GM21723 (cell line): ENCODE data around the gene NR2E1.

Experiments
- ATAC-seq: cut with Tn5 transposase; IDR thresholded peaks from one replicate; pipeline ENCODE4 v1.9.1; 2021; ENCODE audit warnings: mild to moderate bottlenecking, moderate library complexity; ENCODE audit not compliant: unreplicated experiment

The NR2E1 gene

GRCh38 chr6:108165714-108166663 is at the start of gene NR2E1:
TSS of gene NR2E1 (plus strand) at chr6:108166022. CDS start at chr6:108166766, 744 bp downstream.
- ATAC-seq = no peak

DNA sequence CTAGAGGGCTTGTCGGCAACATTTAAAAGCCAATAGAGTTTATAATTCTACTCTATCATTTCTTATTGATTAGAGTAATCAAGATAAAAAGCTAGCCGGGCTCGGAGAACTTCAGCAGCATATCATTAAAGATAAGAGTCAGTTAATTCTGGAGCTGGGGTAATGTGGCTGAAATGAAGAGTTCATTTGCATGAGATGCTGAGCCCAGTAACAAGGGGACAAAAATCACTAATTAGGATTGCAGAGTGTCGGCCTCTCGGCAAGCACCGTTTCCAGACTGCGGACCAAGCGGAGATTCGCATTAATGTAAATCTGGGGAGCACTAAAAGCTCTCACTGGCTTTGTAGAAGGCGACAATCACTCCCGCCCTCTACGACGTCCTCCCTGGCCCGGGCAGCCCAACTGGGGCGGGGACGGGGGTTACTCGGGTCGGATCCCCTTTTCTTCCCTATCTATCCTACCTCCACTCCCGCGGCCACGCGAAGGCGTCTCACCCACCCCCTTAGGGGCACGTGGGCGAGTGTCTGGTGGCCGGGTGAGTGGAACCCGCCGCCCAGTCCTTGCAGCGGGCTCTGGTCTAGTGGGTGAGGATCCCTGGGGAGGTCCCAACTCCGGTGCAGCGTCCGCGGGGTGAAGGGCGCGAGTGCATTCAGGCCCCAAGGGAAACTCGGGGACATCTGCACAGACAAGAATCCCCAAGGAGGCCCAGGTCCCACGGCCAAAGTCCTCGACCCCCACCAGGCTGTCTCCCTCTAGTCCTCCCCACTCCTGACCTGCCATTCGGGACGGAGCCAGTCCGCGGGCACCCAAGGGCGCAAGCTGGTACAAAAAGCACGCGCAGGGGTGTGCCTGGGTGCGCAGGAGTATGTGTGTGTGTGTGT is 49.0 kb upstream of the NR2E1 start:
- ATAC-seq = no peak

GRCh38 chr6:108117427-108118358 is 48.1 kb upstream of the NR2E1 start:
- peak; percentile 57 for ATAC-seq

- ATAC-seq = no peak
Measured at GRCh38 chr6:108118359-108118724, 47.5 kb upstream of the NR2E1 start.

DNA sequence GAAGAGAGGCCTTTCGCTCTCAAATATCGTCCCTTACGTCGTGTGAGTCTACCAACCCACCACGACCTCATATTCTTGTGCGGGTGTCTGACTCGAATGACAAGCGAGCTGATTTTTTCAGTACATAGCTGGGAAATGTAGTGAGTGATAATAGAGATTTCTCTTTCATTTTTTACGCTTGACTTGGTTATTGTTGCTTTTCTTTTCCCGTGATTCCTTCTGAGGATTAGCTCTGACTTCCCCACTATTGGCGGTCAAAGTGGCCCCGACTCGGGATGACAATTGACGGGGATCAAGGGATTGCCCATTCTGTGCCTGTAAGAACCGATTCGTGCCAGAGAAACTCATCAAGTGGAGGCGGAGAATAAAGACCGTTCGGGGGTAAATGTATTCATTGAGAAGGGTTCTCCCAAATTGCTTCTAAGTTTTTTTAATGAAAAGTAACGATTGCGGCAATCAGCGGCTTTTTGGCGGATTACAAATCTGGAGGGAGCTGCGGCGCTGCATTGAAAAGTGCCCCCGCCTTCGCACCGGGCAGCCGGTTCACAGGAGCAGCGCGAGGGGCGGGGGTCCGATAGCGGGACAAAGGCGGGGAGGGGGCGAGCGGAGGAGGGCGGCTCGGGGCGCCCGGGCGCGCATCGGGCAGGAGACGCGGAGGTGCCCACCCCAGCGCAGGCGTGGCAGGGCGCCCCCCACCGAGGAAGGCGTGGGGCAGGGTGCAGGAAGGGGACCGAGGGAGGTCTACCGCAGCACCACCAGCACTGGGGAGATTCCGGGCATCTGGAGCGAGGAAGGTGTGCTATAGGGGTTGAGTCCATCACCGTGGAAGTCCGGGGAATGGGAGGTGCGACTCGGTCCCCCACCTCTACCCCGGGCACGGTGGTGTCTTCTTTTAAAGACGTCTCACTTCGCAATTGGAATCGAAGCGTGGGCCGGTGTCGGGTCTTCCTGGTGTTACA is 46.7 kb upstream of the NR2E1 start:
- no peak for ATAC-seq

DNA sequence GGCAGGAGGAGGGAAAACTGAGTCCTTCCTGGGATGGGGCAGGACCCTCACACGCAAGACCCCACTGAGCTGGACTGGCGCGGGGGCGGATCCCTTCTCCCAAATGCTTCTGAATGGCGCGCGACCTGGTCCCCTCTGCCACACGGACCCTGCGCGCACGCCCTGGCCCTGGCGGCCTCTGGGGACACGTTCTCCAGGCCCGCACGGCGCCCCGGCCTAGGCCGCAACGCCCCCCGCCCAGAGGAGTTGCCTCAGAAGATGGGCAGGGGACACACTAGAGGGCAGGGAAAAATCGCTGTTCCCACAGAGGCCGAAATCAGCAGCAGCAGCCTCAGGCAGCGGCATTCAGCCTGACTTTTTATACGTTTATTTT is 46.1 kb upstream of the NR2E1 start:
- ATAC-seq = no peak

DNA sequence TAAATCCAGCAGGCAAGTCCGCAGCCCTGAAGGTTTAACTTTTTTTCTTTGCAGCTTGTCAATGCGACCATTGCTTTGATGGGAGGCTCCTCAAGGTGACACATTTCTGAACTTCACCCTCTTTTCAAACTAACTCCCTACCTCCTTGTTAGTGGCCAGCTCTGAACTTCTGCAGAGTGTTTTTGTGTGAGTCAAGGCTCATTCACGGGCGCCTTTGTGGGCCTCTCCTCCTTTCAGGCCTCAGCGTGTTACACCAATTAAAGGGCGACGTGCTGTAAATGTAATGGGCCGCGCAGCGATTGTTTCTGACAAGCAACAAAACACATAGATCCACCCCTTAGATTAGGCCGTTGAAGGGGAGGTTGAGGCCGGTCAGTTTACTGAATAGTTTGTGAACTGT is 45.5 kb upstream of the NR2E1 start:
- ATAC-seq = no peak

GRCh38 chr6:108121612-108122011 is 44.2 kb upstream of the NR2E1 start:
- ATAC-seq = no peak

- ATAC-seq = no peak
Measured at GRCh38 chr6:108123481-108123929, 42.3 kb upstream of the NR2E1 start.

GRCh38 chr6:108123946-108124345 is 41.9 kb upstream of the NR2E1 start:
- no peak for ATAC-seq

DNA sequence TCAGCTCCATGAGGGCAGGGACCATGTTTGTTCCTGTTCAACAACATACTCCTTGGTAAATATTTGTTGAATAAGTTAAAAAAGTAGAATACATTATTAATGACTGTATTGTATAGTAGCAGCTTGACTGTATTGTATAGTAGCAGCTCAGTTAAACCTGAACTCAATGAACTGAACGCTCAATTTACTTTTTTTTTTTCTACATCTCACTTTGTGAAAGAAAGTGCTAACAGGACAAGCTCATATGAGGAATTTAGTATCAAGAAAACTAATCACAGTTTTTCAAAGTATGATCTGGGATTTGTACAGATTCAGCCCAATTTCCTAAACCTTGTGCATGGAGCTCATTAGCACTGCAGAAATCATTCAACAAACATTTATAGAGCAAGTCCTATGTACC is 38.8 kb upstream of the NR2E1 start:
- ATAC-seq = no peak

DNA sequence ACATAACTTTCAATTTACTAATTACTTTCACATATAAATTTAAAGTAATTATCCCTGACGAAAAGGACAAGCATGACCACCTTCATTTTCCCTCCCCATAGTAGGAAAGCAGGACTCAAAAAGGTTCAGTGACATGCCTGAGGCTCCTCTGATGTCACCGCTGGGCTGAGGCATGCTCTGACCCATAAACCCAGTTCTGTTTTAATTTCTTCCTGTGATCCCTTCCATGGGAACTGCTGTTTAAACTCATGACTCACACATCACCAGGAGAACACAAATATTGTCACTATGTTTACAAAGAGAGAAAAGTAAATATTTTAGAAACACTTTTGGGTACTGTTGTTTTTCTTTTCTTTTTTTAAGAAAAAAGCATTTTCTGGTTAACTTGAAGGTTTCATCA is 38.0 kb upstream of the NR2E1 start:
- no peak for ATAC-seq

DNA sequence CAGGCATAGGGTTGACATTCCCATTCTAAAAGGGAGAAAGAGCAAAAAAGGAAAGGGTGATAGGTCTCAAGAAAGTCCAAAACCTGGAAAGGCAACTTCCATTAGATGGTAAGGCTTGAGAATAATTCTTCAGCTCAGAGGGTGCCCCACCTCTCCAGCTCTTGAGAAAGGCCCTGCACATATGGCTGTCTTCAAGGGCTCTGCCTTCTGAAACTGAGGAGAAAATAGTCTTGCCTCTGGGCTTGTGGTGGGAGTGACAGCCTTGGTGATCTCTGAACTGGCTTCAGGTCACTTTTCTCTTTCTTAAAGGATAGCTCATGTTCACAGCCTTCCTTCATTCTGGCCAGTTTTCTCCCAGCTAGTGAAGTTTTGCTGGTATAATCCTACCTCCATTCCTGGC is 35.6 kb upstream of the NR2E1 start:
- no peak for ATAC-seq

DNA sequence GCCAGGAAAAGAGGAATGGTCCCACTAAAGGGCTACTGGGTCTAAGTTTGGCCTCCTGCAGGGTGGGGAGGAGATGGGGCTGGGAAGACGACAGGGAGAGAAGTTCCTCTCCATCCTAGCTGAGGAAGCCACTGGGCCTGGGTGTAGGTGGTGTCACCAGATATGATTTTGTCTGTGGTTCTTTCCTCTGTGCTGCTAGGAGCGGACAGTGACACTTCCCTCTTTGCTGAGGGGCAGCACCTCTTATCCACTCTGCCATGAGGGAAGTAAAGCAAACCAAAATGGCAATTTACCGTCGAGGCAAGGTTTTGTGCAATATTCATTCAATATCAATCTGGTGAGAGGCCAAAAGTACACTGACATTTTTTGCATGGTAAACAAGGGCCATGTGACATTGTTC is 33.0 kb upstream of the NR2E1 start:
- ATAC-seq = no peak

- ATAC-seq = no peak
Measured at GRCh38 chr6:108133594-108134179, 32.1 kb upstream of the NR2E1 start.

DNA sequence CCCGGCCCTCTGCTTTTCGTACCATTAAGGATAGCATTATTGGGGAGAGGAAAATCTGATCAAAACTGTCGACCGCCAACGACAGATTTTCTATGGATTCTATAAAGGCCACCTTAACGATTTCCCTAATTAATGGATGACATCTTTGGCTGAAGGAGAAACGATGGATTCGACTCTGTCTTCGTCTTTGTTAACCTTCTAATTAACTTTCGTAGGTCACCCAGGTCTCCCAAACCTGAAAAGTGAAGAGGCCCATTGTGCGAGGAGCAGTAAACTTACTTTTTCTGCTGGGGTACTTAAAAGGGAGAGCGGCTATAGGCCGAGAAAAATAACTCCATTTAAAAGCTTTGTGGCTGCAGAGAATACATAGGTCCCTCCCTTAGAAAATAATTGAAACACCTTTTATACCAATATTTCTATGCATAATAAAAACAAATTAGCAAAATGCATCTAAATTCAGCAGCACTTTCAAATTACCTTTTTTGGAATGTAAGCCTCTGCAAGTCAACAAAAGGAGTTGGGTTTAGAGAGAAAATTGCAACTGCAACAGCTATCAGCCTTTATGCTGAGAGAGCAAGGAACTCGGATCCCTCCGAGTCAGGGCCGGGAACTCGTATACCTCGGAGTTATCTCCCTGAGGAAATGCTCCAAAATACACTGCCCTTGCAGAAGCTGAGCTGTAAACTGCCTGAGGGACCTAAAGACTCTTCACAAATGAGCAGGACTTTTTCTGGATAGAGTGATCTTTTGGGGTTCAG is 31.4 kb upstream of the NR2E1 start:
- no peak for ATAC-seq

DNA sequence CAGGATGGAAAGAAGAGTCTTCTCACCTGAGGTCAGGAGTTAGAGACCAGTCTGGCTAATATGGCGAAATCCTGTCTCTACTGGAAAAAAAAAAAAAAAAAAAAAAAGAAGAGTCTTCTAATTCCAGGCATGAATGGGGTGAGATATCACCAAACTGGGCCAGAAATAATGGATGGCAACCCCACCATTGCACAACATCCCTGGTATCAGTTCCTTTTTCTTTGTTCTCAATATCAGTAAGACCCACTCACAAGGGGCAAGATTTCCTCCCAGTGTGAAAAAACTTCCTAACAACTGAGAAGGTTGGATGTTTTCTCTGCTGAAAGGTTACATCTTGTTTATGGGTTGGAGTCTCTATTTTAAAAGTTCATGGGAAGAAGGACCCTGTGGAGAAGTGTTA is 23.6 kb upstream of the NR2E1 start:
- no peak for ATAC-seq

GRCh38 chr6:108145639-108146038 is 20.2 kb upstream of the NR2E1 start:
- no peak for ATAC-seq
